ENCODE data around the gene ACTR6. TPM values are rescaled to one million over a fixed set of nuclear protein-coding genes. Genes with fewer than 3 reads are reported as not detected.

The ACTR6 gene
- 10 to 100 TPM; 14.2 to 21.0 (median 16.5) TPM for total RNA-seq

DNA sequence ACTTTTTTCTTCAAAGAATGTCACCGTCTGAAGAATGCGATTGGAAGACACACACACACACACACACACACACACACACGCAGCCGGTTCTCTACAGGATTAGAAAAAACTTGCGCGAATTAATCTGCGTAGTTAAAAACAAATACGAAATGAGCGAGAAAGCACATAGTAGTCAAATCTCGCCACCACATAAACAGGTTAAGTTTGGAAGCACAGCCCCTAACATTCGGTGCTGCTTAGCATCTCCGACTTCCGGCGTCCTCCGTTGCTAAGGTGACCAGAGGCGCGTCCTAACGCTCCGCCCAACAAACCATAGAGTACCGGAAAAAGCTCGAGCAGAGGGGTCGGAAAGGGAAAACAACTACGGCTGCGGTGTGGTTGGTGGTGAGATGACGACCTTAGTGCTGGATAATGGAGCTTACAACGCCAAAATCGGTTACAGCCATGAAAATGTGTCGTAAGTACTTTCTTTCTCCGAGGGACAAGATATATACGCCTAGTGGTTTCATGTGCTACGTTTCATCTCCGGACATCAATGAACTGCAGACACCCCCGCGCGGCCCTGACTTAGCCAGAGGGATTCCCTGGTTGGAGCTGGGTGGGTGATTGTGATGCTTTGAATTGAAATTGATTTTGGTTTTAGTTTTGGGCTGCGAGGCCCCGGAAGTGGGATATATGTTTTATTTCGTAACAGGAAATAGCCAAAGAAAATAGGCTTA lies at the start of gene ACTR6:
Gene ACTR6, plus strand, starts transcription at position 353 of the 719 bp plus-strand sequence. Its CDS starts 37 bp downstream, at position 390.
- intact Hi-C loops (cut with DNase I) = no loop called here
- Histone ChIP-seq H3K36me3 (peaks cover 0 to 8% (median 0%) of the 10 kb centered on the region in 3 donors), H3K9me3 (no peaks in the 10 kb centered on the region), H3K27me3 (no peaks in the 10 kb centered on the region), H3K27ac (peak within 1 kb of the TSS; percentile 82 to 91 (median 88)), H3K4me1 (peaks cover 0 to 48% (median 16%) of the 10 kb centered on the region in 3 donors), H3K4me3 (peak within 1 kb of the TSS; percentile 75 to 94 (median 89))
- TF ChIP-seq, protein P1, sequence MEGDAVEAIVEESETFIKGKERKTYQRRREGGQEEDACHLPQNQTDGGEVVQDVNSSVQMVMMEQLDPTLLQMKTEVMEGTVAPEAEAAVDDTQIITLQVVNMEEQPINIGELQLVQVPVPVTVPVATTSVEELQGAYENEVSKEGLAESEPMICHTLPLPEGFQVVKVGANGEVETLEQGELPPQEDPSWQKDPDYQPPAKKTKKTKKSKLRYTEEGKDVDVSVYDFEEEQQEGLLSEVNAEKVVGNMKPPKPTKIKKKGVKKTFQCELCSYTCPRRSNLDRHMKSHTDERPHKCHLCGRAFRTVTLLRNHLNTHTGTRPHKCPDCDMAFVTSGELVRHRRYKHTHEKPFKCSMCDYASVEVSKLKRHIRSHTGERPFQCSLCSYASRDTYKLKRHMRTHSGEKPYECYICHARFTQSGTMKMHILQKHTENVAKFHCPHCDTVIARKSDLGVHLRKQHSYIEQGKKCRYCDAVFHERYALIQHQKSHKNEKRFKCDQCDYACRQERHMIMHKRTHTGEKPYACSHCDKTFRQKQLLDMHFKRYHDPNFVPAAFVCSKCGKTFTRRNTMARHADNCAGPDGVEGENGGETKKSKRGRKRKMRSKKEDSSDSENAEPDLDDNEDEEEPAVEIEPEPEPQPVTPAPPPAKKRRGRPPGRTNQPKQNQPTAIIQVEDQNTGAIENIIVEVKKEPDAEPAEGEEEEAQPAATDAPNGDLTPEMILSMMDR (IDR thresholded peaks at IDR 0.05) = peak in 1 of 6 experiments; percentile 16
- peak in 2 of 4 donors; percentile 32 to 59 for TF ChIP-seq POLR2A (IDR thresholded peaks at IDR 0.05)
- WGBS, 2 donors = 0 to 1% methylated on average over 35 to 37 of the region's 38 CpGs
- DNase-seq = peak; percentile 62

DNA sequence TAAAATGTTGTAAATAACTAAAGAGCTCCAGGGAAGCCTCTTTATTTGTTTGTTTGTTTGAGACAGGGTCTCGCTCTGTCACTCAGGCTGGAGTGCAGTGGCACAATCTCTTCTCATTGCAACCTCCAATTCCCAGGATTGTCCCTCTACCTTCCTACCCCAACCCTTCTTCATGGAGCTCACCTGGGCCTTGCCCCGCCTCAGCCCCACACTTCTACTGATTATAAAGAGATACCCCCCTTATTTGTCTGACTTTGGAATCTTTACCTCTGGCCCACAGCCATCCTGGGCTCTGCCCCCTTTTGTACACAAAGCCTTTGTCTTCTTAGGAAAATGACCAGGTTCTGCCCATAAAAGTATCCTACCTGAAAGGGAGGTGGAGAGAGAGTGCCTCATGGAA lies 48.8 kb upstream of the ACTR6 start:
- H3K9me3 ChIP-seq = no peaks in the 10 kb centered on the region
- intact Hi-C loops (cut with DNase I) = no loop called here
- no peak for DNase-seq
- H3K27ac ChIP-seq = no peak overlapping the region
- H3K36me3 ChIP-seq = no peaks in the 10 kb centered on the region
- no peaks in the 10 kb centered on the region for H3K4me1 ChIP-seq
- H3K27me3 ChIP-seq = no peaks in the 10 kb centered on the region
- TF ChIP-seq, protein P1 (IDR thresholded peaks at IDR 0.05) = no peak
- no peak for TF ChIP-seq POLR2A (IDR thresholded peaks at IDR 0.05)
- no peak overlapping the region for H3K4me3 ChIP-seq
- WGBS, 2 donors = 93 to 100% methylated on average over 2 of the region's 2 CpGs

DNA sequence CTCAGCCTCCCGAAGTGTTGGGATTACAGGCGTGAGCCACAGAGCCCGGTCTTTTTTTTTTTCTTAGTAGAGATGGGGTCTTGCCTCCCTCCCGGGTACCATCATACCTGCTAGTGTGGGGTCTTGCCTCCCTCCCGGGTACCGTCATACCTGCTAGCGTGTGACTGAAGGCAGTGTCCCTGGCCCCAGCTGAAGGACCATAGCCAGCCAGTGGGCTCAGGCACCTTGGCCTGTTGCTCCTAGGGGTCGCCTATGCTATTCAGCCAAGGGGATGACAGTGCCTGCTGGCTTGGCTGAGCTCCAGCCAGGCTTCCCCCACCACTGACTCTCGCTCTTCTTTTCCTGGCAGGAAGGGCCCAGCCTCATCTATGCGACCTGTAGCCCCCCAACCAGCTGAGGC lies 47.5 kb upstream of the ACTR6 start:
- Histone ChIP-seq H3K27ac (no peak overlapping the region), H3K4me1 (no peaks in the 10 kb centered on the region), H3K9me3 (no peaks in the 10 kb centered on the region), H3K36me3 (no peaks in the 10 kb centered on the region), H3K27me3 (no peaks in the 10 kb centered on the region), H3K4me3 (no peak overlapping the region)
- intact Hi-C loops (cut with DNase I) = no loop called here
- 82 to 96% methylated on average over 5 to 8 of the region's 10 CpGs for WGBS, 2 donors
- DNase-seq = no peak
- TF ChIP-seq, protein P1 (IDR thresholded peaks at IDR 0.05) = no peak
- no peak for TF ChIP-seq POLR2A (IDR thresholded peaks at IDR 0.05)

DNA sequence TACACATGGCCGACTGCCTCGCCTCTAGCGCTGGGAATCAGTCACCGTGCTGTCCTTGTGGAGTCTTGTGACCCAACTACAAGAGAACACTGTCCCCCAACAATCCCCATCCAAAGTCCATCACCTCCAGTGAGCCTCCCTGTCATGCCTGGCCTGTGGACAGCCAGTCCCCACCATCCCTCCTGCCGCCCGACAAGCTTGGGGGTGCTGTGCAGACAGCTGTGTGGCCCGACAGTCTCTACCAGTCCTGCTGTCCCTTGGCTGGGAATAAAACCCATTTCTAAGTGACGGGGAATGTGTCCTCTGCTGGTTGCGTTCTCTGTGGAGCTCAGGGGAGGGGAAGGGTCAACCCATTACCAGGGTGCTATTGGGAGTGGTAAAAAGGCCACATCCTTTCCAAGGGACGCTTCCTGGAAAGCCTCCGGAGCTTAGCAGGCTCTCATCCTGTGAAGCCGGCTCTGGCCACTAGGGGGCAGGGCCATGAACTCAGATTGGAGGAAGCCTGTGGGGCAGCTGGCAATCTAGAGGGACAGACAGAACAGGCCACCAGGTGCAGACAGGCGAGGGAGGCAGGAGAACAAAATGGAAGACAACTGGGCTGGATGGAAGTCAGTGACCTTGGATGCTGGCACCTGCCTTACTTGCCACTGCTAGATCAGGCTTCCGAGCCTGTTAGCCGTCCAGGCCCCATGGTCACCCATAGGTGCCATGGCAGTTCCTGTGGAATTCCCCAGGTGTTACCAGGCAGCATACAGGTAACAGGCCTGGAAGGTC lies 46.0 kb upstream of the ACTR6 start:
- Histone ChIP-seq H3K9me3 (no peaks in the 10 kb centered on the region), H3K27me3 (no peaks in the 10 kb centered on the region), H3K4me1 (no peaks in the 10 kb centered on the region), H3K27ac (no peak overlapping the region), H3K36me3 (no peaks in the 10 kb centered on the region), H3K4me3 (no peak overlapping the region)
- no peak for TF ChIP-seq POLR2A (IDR thresholded peaks at IDR 0.05)
- TF ChIP-seq, protein P1 (IDR thresholded peaks at IDR 0.05) = peak; percentile 53 to 81 (median 74)
- no peak for DNase-seq
- WGBS, 2 donors = 78 to 96% methylated on average over 7 to 8 of the region's 15 CpGs
- intact Hi-C loops (cut with DNase I) = no loop called here
